ENCODE data around the gene UGT1A10.

UGT1A10 gene

DNA sequence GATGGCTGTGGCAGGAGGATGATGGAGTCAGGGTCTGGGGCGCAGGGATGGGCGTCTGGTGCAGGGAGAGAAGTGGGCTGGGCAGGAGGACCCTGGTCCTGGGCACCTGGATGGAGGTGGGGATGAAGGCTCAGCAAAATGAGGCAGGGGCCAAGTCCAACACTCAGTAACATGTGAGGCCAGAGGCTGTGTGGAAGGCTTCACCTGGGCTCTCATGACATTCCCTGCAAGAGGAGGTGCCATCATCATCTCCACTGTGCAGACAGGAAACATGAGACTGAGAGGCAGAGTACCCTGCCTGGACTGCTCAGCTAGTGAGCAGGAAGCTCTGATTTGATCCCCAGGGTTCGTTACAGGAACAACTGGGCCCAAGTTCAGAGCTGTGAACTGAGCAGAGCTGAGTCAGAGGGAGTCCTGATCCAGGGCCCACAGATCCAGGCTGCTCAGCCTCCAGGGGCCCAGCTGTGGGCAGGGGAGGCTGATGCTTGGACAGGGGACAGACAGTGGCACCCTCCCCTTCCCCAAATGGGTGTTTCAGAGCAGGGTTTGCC is 181.2 kb downstream of the UGT1A10 start:
- Histone ChIP-seq H3K27ac (replicated peaks) (no peak overlapping the region), H3K27me3 (ENCODE audit: insufficient read depth, poor library complexity, severe bottlenecking) (no peaks in the 10 kb centered on the region), H3K4me3 (replicated peaks; ENCODE audit: insufficient read depth, low read length) (no peak overlapping the region)
- TF ChIP-seq GABPA (IDR thresholded peaks at IDR 0.05; ENCODE audit: low read depth), result no peak
- TF ChIP-seq CTCF (IDR thresholded peaks at IDR 0.05; ENCODE audit: insufficient read depth, low read length), result no peak
- no peak for TF ChIP-seq SPI1 (IDR thresholded peaks at IDR 0.05; ENCODE audit: borderline replicate concordance, low read depth)
- TF ChIP-seq, protein P1, sequence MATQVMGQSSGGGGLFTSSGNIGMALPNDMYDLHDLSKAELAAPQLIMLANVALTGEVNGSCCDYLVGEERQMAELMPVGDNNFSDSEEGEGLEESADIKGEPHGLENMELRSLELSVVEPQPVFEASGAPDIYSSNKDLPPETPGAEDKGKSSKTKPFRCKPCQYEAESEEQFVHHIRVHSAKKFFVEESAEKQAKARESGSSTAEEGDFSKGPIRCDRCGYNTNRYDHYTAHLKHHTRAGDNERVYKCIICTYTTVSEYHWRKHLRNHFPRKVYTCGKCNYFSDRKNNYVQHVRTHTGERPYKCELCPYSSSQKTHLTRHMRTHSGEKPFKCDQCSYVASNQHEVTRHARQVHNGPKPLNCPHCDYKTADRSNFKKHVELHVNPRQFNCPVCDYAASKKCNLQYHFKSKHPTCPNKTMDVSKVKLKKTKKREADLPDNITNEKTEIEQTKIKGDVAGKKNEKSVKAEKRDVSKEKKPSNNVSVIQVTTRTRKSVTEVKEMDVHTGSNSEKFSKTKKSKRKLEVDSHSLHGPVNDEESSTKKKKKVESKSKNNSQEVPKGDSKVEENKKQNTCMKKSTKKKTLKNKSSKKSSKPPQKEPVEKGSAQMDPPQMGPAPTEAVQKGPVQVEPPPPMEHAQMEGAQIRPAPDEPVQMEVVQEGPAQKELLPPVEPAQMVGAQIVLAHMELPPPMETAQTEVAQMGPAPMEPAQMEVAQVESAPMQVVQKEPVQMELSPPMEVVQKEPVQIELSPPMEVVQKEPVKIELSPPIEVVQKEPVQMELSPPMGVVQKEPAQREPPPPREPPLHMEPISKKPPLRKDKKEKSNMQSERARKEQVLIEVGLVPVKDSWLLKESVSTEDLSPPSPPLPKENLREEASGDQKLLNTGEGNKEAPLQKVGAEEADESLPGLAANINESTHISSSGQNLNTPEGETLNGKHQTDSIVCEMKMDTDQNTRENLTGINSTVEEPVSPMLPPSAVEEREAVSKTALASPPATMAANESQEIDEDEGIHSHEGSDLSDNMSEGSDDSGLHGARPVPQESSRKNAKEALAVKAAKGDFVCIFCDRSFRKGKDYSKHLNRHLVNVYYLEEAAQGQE (IDR thresholded peaks at IDR 0.05; ENCODE audit: insufficient replicate concordance, low read depth), result no peak
- TF ChIP-seq POLR2AphosphoS5 (IDR thresholded peaks at IDR 0.05; ENCODE audit: low read depth), result no peak
- DNase-seq (ENCODE audit: low read depth in 1 of 2, low spot score in 1 of 2), result no peak

DNA sequence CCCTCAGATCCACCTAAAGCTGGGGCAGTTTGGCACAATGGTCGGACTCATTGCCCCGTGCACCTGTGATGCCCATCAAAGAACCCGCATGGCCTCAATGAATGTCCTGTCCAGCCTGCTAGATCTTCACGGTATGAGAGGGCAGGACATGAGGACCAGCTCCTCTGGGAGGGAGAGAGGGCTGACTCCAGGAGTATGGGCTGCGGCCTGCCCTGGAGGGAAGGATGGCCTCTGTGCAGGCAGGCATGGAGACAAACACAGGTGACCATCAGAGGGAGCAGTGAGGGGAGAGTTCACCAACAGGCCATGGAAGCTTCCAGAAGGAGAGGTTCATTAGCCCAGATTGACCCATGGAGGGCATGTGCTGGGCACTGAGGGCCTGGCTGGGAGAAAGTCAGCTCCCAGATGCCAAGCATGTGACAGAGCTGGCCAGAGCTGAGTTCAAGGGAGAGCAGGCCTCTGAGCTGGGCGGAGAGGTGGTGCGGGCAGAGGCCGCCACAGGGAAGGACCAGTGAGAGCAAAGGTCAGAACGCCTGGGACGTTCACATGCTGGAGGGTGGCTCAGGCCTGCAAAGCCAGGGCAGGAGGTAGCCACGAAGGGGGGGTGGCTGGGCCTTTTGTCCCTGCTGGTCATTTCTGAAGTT is 181.9 kb downstream of the UGT1A10 start:
- TF ChIP-seq POLR2AphosphoS5 (IDR thresholded peaks at IDR 0.05; ENCODE audit: low read depth) (no peak), CTCF (IDR thresholded peaks at IDR 0.05; ENCODE audit: insufficient read depth, low read length) (no peak), GABPA (IDR thresholded peaks at IDR 0.05; ENCODE audit: low read depth) (no peak), SPI1 (IDR thresholded peaks at IDR 0.05; ENCODE audit: borderline replicate concordance, low read depth) (no peak)
- TF ChIP-seq, protein P1 (IDR thresholded peaks at IDR 0.05; ENCODE audit: insufficient replicate concordance, low read depth), result no peak
- H3K4me3 ChIP-seq (replicated peaks; ENCODE audit: insufficient read depth, low read length), result no peak overlapping the region
- no peak for DNase-seq (ENCODE audit: low read depth in 1 of 2, low spot score in 1 of 2)
- H3K27me3 ChIP-seq (ENCODE audit: insufficient read depth, poor library complexity, severe bottlenecking), result no peaks in the 10 kb centered on the region
- no peak overlapping the region for H3K27ac ChIP-seq (replicated peaks)

GRCh38 chr2:233818639-233819621 is 182.7 kb downstream of the UGT1A10 start:
- no peak for TF ChIP-seq GABPA (IDR thresholded peaks at IDR 0.05; ENCODE audit: low read depth)
- TF ChIP-seq POLR2AphosphoS5 (IDR thresholded peaks at IDR 0.05; ENCODE audit: low read depth), result no peak
- no peak for TF ChIP-seq SPI1 (IDR thresholded peaks at IDR 0.05; ENCODE audit: borderline replicate concordance, low read depth)
- no peak for TF ChIP-seq CTCF (IDR thresholded peaks at IDR 0.05; ENCODE audit: insufficient read depth, low read length)
- TF ChIP-seq, protein P1 (IDR thresholded peaks at IDR 0.05; ENCODE audit: insufficient replicate concordance, low read depth), result no peak
- no peak overlapping the region for H3K27ac ChIP-seq (replicated peaks)
- H3K4me3 ChIP-seq (replicated peaks; ENCODE audit: insufficient read depth, low read length), result no peak overlapping the region
- no peak for DNase-seq (ENCODE audit: low read depth in 1 of 2, low spot score in 1 of 2)
- no peaks in the 10 kb centered on the region for H3K27me3 ChIP-seq (ENCODE audit: insufficient read depth, poor library complexity, severe bottlenecking)

Data from HL-60 (cell line).